GM21825 (cell line): ENCODE measurements around the gene GRM7.

Experiments used
- ATAC-seq: cut with Tn5 transposase; IDR thresholded peaks from one replicate; pipeline ENCODE4 v1.9.1; 2021; ENCODE audit warnings: mild to moderate bottlenecking, moderate library complexity; ENCODE audit not compliant: unreplicated experiment

GRM7 gene

GRCh38 chr3:7385635-7386034 is 524.7 kb downstream of the GRM7 start:
- ATAC-seq = no peak

GRCh38 chr3:7388026-7388425 is 527.1 kb downstream of the GRM7 start:
- ATAC-seq = no peak

GRCh38 chr3:7392206-7392605 is 531.3 kb downstream of the GRM7 start:
- no peak for ATAC-seq

GRCh38 chr3:7393944-7394605 is 533.2 kb downstream of the GRM7 start:
- no peak for ATAC-seq

GRCh38 chr3:7396534-7396933 is 535.6 kb downstream of the GRM7 start:
- ATAC-seq = no peak

GRCh38 chr3:7397097-7397496 is 536.2 kb downstream of the GRM7 start:
- no peak for ATAC-seq

GRCh38 chr3:7400360-7400759 is 539.4 kb downstream of the GRM7 start:
- no peak for ATAC-seq

- no peak for ATAC-seq
These were observed 540.5 kb downstream of the GRM7 start for GRCh38 chr3:7401418-7401817.

- no peak for ATAC-seq
These were observed 546.2 kb downstream of the GRM7 start for GRCh38 chr3:7407107-7407506.

- ATAC-seq = no peak
These were observed 549.9 kb downstream of the GRM7 start for GRCh38 chr3:7410782-7411181.

GRCh38 chr3:7421065-7421464 is 560.1 kb downstream of the GRM7 start:
- no peak for ATAC-seq

GRCh38 chr3:7423036-7423435 is 562.1 kb downstream of the GRM7 start:
- no peak for ATAC-seq

GRCh38 chr3:7423995-7424394 is 563.1 kb downstream of the GRM7 start:
- ATAC-seq = no peak

- ATAC-seq = no peak
These were observed 567.3 kb downstream of the GRM7 start for GRCh38 chr3:7428206-7428718.

- ATAC-seq = no peak
These were observed 571.7 kb downstream of the GRM7 start for GRCh38 chr3:7432610-7433009.

GRCh38 chr3:7433073-7433472 is 572.2 kb downstream of the GRM7 start:
- no peak for ATAC-seq

- no peak for ATAC-seq
These were observed 575.6 kb downstream of the GRM7 start for GRCh38 chr3:7436542-7436941.

GRCh38 chr3:7437231-7437630 is 576.3 kb downstream of the GRM7 start:
- ATAC-seq = no peak

GRCh38 chr3:7439101-7439680 is 578.3 kb downstream of the GRM7 start:
- no peak for ATAC-seq

GRCh38 chr3:7444886-7445285 is 584.0 kb downstream of the GRM7 start:
- ATAC-seq = no peak

GRCh38 chr3:7445331-7445730 is 584.4 kb downstream of the GRM7 start:
- ATAC-seq = no peak

GRCh38 chr3:7447197-7447769 is 586.4 kb downstream of the GRM7 start:
- ATAC-seq = peak; percentile 97
